Esophagus (tissue), 2 donors: Measurements from ENCODE around the gene TCF25. TPM values are rescaled to one million over a fixed set of nuclear protein-coding genes. Genes with fewer than 3 reads are reported as not detected.
"Not testable (repeated sequence)": the region's sequence is repeated elsewhere in the genome, so short reads cannot be mapped to it uniquely, and the experiment has no call there.

Source experiments
- H3K27ac ChIP-seq, 2 donors: one replicate each; pipeline ENCODE4 v1.5.1; 2013; ENCODE audit warnings: low read depth in 2 of 2, mild to moderate bottlenecking in 2 of 2, inconsistent platforms in 1 of 2, low read length in 1 of 2, moderate library complexity in 1 of 2
- H3K27me3 ChIP-seq, 2 donors: one replicate each; pipeline ENCODE4 v1.6.1; 2013; ENCODE audit warnings: low read length in 2 of 2, control low read depth in 1 of 2, mild to moderate bottlenecking in 1 of 2; ENCODE audit not compliant: insufficient read depth in 2 of 2, control insufficient read depth in 1 of 2
- H3K36me3 ChIP-seq, 2 donors: one replicate each; pipeline ENCODE4 v1.6.1; 2013; ENCODE audit warnings: low read length in 1 of 2; ENCODE audit not compliant: control insufficient read depth in 2 of 2, insufficient read depth in 2 of 2
- H3K4me1 ChIP-seq, 2 donors: one replicate each; pipeline ENCODE4 v1.6.1; 2013; ENCODE audit warnings: low read length in 1 of 2; ENCODE audit not compliant: control insufficient read depth in 2 of 2, insufficient read depth in 2 of 2
- H3K4me3 ChIP-seq, 2 donors: one replicate each; pipeline ENCODE4 v1.5.1; 2013; ENCODE audit warnings: low read length in 2 of 2, mild to moderate bottlenecking in 2 of 2, low read depth in 1 of 2, moderate library complexity in 1 of 2
- H3K9me3 ChIP-seq, 2 donors: one replicate each; pipeline ENCODE4 v1.6.1; 2013; ENCODE audit warnings: mild to moderate bottlenecking in 2 of 2, low read depth in 1 of 2, low read length in 1 of 2, moderate library complexity in 1 of 2; ENCODE audit not compliant: control insufficient read depth in 2 of 2, insufficient read depth in 1 of 2
- WGBS, 2 donors: extraction: QIAGEN DNeasy Blood & Tissue Kit; methylation state at CpG; one replicate each; pipeline ENCODE4 v1.1.7; 2013; 5-methylcytosine and 5-hydroxymethylcytosine counted together
- polyA plus RNA-seq, 2 donors: library from polyadenylated mRNA; stranded (reverse); fragments of 200-250 nt; gene quantifications; one replicate each; pipeline ENCODE4 v1.2.3, GENCODE V29; 2013
- donor health status: healthy with polysubstance abuse.
- donor health status: Bipolar disorder and iron deficiency.

The TCF25 gene
- polyA plus RNA-seq, 2 donors: 76.3 to 83.2 TPM

DNA sequence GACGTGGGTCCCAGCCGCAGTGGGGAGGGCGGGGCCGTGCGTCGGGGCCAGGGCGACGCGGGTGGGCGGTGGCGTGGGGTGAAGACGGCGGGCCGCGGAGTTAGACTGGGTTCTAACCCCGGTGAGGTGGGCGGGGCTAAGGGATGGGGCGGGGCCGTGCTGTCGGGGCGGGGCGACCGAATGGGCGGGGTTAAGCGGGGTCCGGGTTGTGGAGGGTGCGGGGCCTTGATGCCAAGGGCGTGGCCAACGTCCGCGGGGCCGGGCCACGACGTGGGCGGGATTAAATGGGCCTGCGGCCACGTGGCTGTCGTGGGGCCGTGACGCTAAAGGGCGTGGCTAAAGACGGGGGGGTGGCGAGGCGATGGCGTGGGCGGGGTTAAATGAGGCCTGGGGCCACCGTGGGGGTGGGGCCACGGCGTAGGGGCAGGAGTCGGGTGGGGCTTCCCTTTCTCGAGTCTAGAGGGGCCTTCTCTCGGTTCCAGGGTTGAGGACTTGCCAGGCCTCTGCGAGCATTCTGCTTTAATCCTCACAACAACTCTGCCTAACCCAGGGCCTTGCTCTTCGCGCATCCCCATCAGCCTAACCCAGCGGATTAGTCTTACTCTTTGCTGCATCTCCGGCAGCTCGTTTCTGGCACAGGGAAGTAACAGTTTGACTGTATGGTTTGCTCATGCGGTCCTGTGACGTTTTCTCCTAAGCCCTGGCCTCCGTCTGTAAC is 739 bp downstream of the TCF25 start:
- WGBS, 2 donors: 2 to 3% methylated on average over 42 to 61 of the region's 61 CpGs
- H3K36me3 ChIP-seq: peaks cover 0 to 13% of the 10 kb centered on the region in 2 donors

DNA sequence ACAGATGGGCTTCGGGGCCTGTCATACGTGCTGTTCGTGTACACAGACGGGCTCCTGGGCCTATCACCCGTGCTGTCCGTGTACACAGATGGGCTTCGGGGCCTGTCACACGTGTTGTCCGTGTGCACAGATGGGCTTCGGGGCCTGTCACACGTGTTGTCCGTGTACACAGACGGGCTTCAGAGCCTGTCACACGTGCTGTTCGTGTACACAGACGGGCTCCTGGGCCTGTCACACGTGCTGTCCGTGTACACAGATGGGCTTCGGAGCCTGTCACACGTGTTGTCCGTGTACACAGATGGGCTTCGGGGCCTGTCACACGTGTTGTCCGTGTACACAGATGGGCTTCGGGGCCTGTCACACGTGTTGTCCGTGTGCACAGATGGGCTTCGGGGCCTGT is 5.7 kb downstream of the TCF25 start:
- H3K9me3 ChIP-seq, H3K27me3 ChIP-seq, H3K27ac ChIP-seq, H3K4me1 ChIP-seq, H3K4me3 ChIP-seq: not testable (repeated sequence)
- H3K36me3 ChIP-seq: peaks cover 7 to 24% of the 10 kb centered on the region in 2 donors
- 96 to 98% methylated on average over 24 to 28 of the region's 28 CpGs for WGBS, 2 donors

More for the DNA sequence above, 739 bp downstream of the TCF25 start:
- no peaks in the 10 kb centered on the region for H3K9me3 ChIP-seq
- peak overlapping the region; percentile 100 for H3K27ac ChIP-seq
- H3K4me3 ChIP-seq: peak overlapping the region; percentile 56 to 97
- H3K27me3 ChIP-seq: no peaks in the 10 kb centered on the region
- H3K4me1 ChIP-seq: peaks cover 0 to 6% of the 10 kb centered on the region in 2 donors

DNA sequence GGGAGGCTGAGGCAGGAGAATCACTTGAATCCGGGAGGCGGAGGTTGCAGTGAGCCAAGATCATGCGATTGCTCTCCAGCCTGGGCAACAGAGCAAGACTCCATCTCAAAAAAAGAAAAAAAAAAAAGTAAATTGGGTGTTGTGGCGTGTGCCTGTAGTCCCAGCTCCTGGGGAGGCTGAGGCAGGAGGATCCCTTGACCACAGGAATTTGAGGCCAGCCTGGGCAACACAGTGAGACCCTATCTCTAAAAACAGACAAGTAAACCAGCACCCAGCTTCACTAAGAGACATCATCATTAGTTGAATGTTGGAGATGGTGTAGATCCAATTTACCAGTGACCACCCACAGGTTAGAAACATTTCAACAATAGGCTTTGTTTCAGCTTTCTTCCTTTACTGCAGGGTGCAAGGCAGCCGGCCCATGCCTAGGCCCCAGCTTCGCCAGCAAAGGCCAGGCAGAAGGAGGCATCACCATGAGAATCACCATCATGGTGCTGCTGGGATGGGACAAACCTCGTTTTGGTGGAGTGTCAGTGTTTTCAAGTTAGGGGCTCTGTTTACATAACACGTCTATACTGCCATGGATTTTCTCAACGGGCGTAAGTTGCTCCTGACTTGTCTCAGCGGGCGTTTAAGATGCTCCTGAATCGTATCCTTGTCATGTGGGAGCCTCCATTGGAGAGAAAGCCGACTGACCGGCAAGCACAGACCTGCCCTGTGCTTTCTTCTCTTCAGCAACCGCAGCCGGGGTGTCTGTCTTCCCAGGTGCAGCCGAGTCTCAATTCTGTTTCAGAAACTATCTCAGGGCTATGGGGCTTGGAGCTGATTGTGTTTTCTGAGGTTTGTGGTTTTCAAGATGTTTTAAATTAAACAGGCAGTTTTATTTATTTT is 7.3 kb downstream of the TCF25 start:
- Histone ChIP-seq H3K4me1 (peaks cover 0 to 3% of the 10 kb centered on the region in 2 donors), H3K4me3 (no peak overlapping the region), H3K9me3 (no peaks in the 10 kb centered on the region), H3K27me3 (no peaks in the 10 kb centered on the region), H3K36me3 (peaks cover 9 to 37% of the 10 kb centered on the region in 2 donors), H3K27ac (peak overlapping the region in 1 of 2 donors; percentile 75)
- WGBS, 2 donors: 64 to 72% methylated on average over 18 of the region's 18 CpGs

DNA sequence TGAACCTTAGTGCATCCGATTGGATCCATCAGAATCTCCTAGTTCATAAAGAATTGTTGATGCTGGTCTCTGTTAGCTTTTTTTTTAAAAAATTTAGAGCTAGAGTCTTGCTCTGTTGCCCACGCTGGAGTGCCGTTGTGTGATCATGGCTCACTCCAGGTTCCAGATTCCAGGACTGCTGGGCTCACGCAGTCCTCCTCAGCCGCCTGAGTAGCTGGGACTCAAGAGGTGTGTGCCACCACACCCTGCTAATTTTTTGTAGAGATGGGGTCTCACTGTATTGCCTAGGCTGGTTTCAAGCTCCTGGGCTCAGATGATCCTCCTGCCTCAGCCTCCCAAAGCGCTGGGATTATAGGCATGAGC is 8.0 kb downstream of the TCF25 start:
- peaks cover 9 to 39% of the 10 kb centered on the region in 2 donors for H3K36me3 ChIP-seq

DNA sequence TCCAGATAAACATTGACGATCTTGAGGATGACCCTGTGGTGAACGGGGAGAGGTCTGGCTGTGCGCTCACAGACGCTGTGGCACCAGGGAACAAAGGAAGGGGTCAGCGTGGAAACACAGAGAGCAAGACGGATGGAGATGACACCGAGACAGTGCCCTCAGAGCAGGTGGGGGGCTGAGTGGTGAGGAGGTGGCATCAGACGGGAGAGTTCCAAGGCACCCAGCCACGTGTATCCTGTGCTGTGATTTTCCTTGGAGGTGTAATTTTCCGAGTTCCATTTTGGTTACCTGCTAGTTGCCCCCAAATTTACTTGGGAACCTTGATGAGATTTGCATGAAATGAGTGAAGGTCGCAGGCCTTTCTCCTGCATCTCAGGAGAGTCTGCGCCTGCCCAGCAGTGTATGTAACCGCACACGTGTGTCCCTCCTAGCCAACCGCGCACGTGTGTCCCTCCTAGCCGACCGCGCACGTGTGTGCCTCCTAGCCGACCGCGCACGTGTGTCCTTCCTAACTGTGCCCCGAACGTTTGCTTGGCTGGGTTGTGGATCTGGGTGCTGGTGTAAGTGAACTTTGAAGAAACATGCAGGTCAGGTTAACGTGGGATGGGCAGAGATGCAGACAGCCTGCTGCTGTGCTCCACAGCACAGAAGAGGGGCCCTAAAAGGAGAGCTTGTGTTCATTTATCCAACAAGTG is 10.1 kb downstream of the TCF25 start:
- H3K27ac ChIP-seq: no peak overlapping the region
- H3K27me3 ChIP-seq: no peaks in the 10 kb centered on the region
- H3K4me3 ChIP-seq: no peak overlapping the region
- 92% methylated on average over 28 of the region's 28 CpGs for WGBS, 2 donors
- peaks cover 14 to 47% of the 10 kb centered on the region in 2 donors for H3K36me3 ChIP-seq
- H3K9me3 ChIP-seq: no peaks in the 10 kb centered on the region
- H3K4me1 ChIP-seq: peaks cover 0 to 3% of the 10 kb centered on the region in 2 donors

More for the DNA sequence above, 8.0 kb downstream of the TCF25 start:
- Histone ChIP-seq H3K9me3 (no peaks in the 10 kb centered on the region), H3K4me1 (peaks cover 0 to 3% of the 10 kb centered on the region in 2 donors), H3K27me3 (no peaks in the 10 kb centered on the region), H3K4me3 (no peak overlapping the region), H3K27ac (no peak overlapping the region)
- 71 to 81% methylated on average over 6 of the region's 6 CpGs for WGBS, 2 donors

DNA sequence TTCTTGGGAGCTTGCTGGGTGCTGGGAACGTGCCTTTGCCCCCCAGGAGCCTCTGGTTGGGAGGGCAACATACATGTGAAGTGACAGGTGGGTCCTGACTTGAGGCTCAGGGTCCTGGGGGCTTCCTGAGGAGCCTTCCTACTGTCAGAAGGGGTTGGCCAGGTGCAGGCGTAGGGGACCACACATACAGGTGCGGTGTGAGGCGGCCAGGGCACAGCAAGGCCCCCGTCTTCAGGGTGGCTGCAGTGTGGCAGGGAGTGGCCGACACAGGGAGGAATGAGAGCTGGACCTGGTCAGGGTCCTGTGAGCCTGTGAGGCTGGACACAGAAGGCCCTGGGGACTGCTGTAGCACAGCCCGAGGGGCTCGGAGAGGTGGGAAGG is 10.6 kb downstream of the TCF25 start:
- H3K36me3 ChIP-seq: peaks cover 14 to 43% of the 10 kb centered on the region in 2 donors
- no peak overlapping the region for H3K4me3 ChIP-seq
- no peak overlapping the region for H3K27ac ChIP-seq
- H3K27me3 ChIP-seq: no peaks in the 10 kb centered on the region
- H3K9me3 ChIP-seq: no peaks in the 10 kb centered on the region
- peaks cover 0 to 3% of the 10 kb centered on the region in 2 donors for H3K4me1 ChIP-seq
- 93 to 96% methylated on average over 8 of the region's 8 CpGs for WGBS, 2 donors

DNA sequence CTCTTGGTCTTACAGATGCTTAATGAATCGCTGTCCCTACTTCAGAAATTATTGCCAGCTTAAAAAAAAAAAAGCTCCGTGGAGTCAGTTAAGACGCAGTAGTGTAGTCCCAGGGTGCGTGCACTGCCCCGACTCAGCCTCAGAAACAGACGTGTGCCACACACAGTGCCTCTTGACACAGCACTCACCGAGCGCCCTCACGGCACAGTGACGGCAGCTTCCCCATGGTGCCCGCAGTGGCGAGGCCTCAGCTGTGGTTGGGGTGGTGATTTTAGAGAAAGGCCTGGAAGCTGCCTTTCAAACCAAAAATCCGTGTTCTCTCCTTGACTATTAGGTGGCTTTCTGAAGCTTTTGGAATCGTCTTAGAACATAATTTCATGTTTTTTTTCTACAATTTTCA is 13.9 kb downstream of the TCF25 start:
- Histone ChIP-seq H3K36me3 (peaks cover 21 to 54% of the 10 kb centered on the region in 2 donors), H3K27me3 (no peaks in the 10 kb centered on the region), H3K4me3 (no peak overlapping the region), H3K9me3 (no peaks in the 10 kb centered on the region), H3K27ac (no peak overlapping the region), H3K4me1 (peaks cover 0 to 5% of the 10 kb centered on the region in 2 donors)
- WGBS, 2 donors: 95 to 96% methylated on average over 14 of the region's 14 CpGs

DNA sequence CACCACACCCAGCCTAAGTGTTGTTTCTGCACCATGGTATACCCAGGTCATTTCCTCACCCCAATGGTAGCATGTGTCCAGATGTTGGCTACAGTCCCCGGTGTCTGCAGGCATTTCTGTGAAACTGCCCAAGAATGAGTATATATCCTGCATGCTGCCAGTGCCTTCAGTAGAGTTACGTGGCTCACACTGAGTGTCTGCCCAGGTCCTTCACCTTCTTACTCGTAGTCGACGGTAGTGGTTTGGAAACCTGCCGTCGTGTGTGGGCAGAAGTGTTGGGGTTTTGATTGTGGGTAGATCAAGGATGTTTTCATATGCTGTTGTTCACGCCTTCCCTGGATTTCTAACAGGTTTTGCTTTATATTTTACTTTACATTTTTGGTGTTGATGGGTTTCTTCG is 16.8 kb downstream of the TCF25 start:
- Histone ChIP-seq H3K4me3 (no peak overlapping the region), H3K4me1 (peaks cover 0 to 5% of the 10 kb centered on the region in 2 donors), H3K27me3 (no peaks in the 10 kb centered on the region), H3K27ac (no peak overlapping the region), H3K9me3 (no peaks in the 10 kb centered on the region), H3K36me3 (peaks cover 17 to 53% of the 10 kb centered on the region in 2 donors)
- 85 to 90% methylated on average over 9 of the region's 9 CpGs for WGBS, 2 donors

DNA sequence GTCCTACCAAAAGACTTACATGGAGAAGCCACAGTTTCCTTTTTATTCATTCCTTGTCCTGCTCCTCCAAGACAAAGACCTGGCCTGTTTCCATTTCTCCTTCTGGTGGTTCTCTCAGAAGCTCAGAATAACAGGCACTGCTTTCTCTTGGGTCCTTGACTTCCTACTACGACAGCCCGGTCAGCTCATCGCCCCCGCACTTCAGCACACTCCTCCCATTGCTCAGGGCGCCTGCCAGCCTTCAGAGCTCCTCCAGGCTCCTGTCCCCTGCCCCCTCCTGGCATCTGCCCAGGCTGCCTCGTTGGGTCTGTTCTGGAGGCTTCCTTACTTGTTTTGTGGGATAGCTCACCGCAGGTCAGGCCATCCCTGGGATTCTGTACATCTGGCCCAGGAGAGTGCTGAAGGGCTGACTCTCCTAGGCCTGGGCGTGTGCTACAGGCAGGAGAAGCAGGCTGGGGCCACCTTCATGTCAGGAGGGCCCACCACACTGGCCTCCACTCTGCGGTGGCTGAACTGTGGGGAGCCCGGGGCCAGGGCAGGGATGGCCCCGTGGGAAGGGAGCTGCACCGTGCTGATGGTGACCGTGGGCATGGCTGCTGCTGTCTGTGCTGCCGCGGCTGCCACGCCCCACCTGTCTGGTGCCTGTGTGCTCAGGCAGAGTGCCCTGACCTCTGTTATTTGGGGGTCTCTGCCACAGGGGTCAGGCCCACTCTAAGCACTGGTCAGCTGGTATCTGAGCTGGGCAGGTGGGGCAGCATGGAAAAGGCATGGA is 17.7 kb downstream of the TCF25 start:
- peaks cover 0 to 5% of the 10 kb centered on the region in 2 donors for H3K4me1 ChIP-seq
- WGBS, 2 donors: 81 to 89% methylated on average over 16 of the region's 16 CpGs
- H3K27me3 ChIP-seq: no peaks in the 10 kb centered on the region
- H3K9me3 ChIP-seq: no peaks in the 10 kb centered on the region
- H3K4me3 ChIP-seq: no peak overlapping the region
- no peak overlapping the region for H3K27ac ChIP-seq
- H3K36me3 ChIP-seq: peaks cover 17 to 55% of the 10 kb centered on the region in 2 donors
